ENCODE data around the gene HLA-DMB.

The HLA-DMB gene

GRCh38 chr6:32905078-32905477 lies 35.8 kb downstream of the HLA-DMB start:
- no peak for DNase-seq

GRCh38 chr6:32903952-32904351 lies 36.9 kb downstream of the HLA-DMB start:
- no peak for DNase-seq

- DNase-seq, result no peak
Measured at GRCh38 chr6:32895006-32895345, 45.9 kb downstream of the HLA-DMB start.

GRCh38 chr6:32894085-32895005 lies 46.5 kb downstream of the HLA-DMB start:
- DNase-seq, result peak; percentile 93

- no peak for DNase-seq
Measured at GRCh38 chr6:32890831-32891230, 50.0 kb downstream of the HLA-DMB start.

GRCh38 chr6:32889533-32889932 lies 51.3 kb downstream of the HLA-DMB start:
- DNase-seq, result no peak

GRCh38 chr6:32888576-32888975 lies 52.3 kb downstream of the HLA-DMB start:
- DNase-seq, result no peak

GRCh38 chr6:32887616-32888015 lies 53.2 kb downstream of the HLA-DMB start:
- DNase-seq, result no peak

- DNase-seq, result no peak
Measured at GRCh38 chr6:32886681-32887383, 54.0 kb downstream of the HLA-DMB start.

GRCh38 chr6:32885698-32886286 lies 55.0 kb downstream of the HLA-DMB start:
- no peak for DNase-seq
